ENCODE results near the gene CYP2J2.
"Not testable (repeated sequence)": the region's sequence is repeated elsewhere in the genome, so short reads cannot be mapped to it uniquely, and the experiment has no call there.

The CYP2J2 gene

GRCh38 chr1:59921258-59921899 is 5.2 kb downstream of the CYP2J2 start:
- DNase-seq (ENCODE audit: low read depth in 2 of 2), result not testable (repeated sequence)

- DNase-seq (ENCODE audit: low read depth in 2 of 2), result no peak
Measured at GRCh38 chr1:59919746-59920145, 6.8 kb downstream of the CYP2J2 start.

GRCh38 chr1:59917785-59918180 is 8.8 kb downstream of the CYP2J2 start:
- DNase-seq (ENCODE audit: low read depth in 2 of 2), result no peak

GRCh38 chr1:59917026-59917784 is 9.4 kb downstream of the CYP2J2 start:
- DNase-seq (ENCODE audit: low read depth in 2 of 2), result no peak

- no peak for DNase-seq (ENCODE audit: low read depth in 2 of 2)
Measured at GRCh38 chr1:59915516-59915915, 11.1 kb downstream of the CYP2J2 start.

GRCh38 chr1:59914791-59915286 is 11.7 kb downstream of the CYP2J2 start:
- DNase-seq (ENCODE audit: low read depth in 2 of 2), result not testable (repeated sequence)

GRCh38 chr1:59908682-59909081 is 17.9 kb downstream of the CYP2J2 start:
- no peak for DNase-seq (ENCODE audit: low read depth in 2 of 2)

GRCh38 chr1:59908084-59908483 is 18.5 kb downstream of the CYP2J2 start:
- DNase-seq (ENCODE audit: low read depth in 2 of 2), result no peak

- DNase-seq (ENCODE audit: low read depth in 2 of 2), result no peak
Measured at GRCh38 chr1:59906931-59907330, 19.6 kb downstream of the CYP2J2 start.

GRCh38 chr1:59903141-59903754 is 23.3 kb downstream of the CYP2J2 start:
- no peak for DNase-seq (ENCODE audit: low read depth in 2 of 2)

GRCh38 chr1:59901770-59902388 is 24.7 kb downstream of the CYP2J2 start:
- no peak for DNase-seq (ENCODE audit: low read depth in 2 of 2)

GRCh38 chr1:59900640-59901039 is 25.9 kb downstream of the CYP2J2 start:
- no peak for DNase-seq (ENCODE audit: low read depth in 2 of 2)

GRCh38 chr1:59898927-59899326 is 27.6 kb downstream of the CYP2J2 start:
- no peak for DNase-seq (ENCODE audit: low read depth in 2 of 2)

GRCh38 chr1:59897165-59897564 is 29.4 kb downstream of the CYP2J2 start:
- DNase-seq (ENCODE audit: low read depth in 2 of 2), result no peak

- DNase-seq (ENCODE audit: low read depth in 2 of 2), result no peak
Measured at GRCh38 chr1:59892841-59893811, 33.4 kb downstream of the CYP2J2 start.

GRCh38 chr1:59885160-59885832 is 41.3 kb downstream of the CYP2J2 start:
- DNase-seq (ENCODE audit: low read depth in 2 of 2), result no peak

- no peak for DNase-seq (ENCODE audit: low read depth in 2 of 2)
Measured at GRCh38 chr1:59880735-59881134, 45.8 kb downstream of the CYP2J2 start.

- DNase-seq (ENCODE audit: low read depth in 2 of 2), result no peak
Measured at GRCh38 chr1:59879996-59880505, 46.5 kb downstream of the CYP2J2 start.

GRCh38 chr1:59879574-59879973 is 47.0 kb downstream of the CYP2J2 start:
- DNase-seq (ENCODE audit: low read depth in 2 of 2), result peak; percentile 6 to 32

GRCh38 chr1:59878370-59878769 is 48.2 kb downstream of the CYP2J2 start:
- DNase-seq (ENCODE audit: low read depth in 2 of 2), result no peak
